ENCODE data around the gene IL17RA.
"Not testable (repeated sequence)": the region's sequence is repeated elsewhere in the genome, so short reads cannot be mapped to it uniquely, and the experiment has no call there.

IL17RA gene

DNA sequence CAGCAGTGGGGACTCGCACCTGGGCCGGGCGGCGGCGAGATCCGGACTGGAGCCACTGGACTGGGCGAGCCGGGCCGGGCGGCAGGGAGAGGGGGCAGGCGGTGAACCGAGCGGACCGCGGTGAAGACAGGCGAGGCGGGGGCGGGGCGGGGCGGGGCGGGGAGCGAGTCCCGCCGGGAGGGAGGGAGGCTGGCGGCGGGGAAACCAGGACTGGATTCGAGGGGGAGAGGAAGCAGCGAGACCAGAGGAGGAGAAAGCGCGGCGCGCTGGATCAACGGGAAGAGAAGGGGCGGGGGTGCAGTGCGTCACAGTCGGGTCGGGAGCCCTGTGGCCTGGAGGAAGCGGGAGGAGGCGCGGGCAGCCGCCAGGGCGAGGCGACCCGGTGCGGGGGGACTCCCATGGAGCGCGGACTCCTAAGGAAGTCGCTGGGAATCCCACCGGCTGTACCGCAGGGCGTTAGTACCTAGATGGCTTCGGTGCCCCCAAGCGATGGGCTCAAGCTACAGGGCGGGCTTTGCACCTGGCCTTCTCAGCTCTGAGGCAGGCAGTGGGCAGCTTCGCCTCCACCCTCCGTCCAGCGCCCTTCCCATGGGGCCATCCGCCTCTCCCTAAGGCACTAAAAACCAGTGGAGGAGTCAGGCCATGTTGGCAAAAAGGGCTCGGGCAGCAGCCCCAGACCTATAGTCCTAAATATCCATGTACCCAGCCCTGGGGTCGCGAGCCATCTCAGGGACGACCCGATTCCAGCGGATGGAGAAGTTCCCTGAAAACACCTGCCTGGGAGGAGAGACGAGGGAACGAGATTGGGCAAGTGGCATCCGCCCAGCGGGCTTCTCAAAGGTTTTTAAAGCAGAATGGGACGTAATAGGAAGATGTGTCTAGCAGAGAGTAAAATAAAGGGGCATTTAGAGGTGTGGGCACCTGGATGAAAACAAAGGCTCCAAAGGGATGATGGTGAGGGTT lies 36.7 kb downstream of the IL17RA start, which contains the start of gene TMEM121B:
TSS of gene TMEM121B (minus strand) at position 128 of the 963 bp plus-strand sequence. CDS start 233 bp downstream, outside the sequence.
- no peak for DNase-seq

DNA sequence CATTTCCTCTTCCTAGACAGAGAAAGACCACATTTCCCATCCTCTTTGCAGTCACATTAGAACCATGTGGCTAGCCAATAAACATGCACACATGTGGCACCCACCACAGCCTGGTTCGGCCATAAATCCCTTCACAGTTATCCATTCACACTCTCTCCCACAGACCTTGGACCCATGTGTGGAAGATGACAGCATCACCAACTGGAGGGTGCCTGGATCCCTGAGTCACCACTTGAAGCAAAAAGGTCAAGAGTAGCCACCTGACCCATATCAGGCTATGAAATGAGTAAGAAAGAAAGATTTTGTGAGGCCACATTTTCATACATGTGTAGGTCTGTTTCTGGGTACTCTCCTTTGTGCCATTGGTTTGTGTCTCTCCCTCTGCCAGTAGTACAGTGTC lies 45.4 kb downstream of the IL17RA start:
- DNase-seq: no peak

DNA sequence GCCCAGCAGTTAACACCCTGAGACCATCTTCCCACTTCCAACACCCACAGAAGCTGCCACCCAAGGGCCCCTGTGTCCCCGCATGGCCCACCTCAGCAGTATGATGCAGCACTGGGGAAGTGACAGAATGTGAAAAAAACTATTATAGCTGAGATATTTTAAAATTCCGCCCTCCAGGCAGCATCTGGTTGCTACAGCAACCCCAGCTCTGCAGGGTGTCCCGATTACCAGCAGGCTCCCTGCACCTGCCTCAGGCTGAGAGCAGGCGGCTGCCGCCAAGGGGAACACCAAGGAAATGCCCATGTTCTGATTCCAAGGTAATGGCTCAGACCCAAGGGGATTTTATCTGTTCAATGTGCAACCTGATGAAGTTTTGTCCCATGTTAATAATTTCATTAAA lies 46.9 kb downstream of the IL17RA start:
- no peak for DNase-seq

DNA sequence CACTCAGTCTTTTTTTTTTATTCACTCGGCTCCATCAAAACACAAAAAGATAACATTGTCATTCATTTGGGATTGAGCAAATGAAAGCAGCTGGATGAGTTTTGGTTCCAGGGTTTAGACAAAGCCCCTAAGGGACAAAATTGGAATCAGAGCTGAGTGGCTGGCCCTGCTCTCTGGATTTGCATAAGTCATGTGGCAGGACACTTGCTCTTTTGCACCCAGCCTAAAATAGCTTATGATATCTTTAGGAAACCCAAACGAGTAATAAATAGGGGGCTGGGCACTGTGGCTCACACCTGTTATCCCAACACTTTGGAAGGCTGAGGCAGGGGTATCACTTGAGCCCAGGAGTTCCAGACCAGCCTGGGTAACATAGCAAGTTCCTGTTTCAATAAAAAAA lies 47.3 kb downstream of the IL17RA start:
- no peak for DNase-seq

DNA sequence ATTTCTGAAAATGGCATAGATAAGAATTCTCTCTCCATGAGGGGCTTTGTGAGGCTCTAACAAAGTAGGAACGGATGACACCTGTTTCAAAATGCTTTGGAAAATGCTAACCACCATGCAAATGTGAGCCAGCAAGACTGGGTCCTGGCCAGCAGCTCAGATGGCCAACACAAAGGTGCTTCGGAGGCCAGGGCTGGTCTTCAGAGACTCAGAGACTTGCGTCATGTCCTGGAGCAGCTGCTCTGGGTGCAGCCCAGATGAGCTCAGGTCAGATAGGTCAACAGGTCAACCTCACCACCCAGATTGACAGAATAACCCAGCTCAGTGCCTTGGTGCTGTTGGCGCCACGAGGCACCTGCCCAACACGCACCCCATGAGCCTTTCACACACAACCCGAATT lies 48.3 kb downstream of the IL17RA start:
- DNase-seq: no peak

DNA sequence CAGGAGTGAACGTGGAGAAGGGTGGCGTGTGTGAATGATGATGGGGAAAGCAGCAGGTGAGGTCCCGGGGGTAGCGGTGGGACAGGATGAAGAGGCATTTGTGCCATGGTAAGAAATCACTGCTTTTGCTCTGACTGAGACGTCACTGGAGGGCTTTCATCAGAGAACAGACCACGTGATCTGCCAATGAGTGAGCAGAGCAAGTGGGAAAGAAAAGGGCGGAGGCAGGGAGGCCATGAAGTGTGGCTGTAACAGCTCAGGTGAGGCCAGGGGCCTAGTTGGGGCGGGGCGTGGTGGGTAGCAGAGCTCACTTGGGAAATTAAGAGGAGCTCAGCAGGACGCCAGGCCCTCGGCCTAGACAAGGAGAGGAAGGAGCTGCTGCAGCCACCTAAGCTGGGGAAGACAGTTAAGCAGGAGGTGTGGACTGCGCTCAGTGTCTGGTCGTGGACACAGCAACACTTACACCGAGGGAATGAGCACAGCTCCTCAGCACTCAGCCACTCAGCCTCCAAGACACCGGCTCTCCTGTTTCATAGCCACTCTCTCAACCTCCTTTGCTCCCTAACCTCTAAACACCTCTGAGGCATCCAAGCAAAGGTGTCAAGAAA lies 50.5 kb downstream of the IL17RA start:
- DNase-seq: no peak

DNA sequence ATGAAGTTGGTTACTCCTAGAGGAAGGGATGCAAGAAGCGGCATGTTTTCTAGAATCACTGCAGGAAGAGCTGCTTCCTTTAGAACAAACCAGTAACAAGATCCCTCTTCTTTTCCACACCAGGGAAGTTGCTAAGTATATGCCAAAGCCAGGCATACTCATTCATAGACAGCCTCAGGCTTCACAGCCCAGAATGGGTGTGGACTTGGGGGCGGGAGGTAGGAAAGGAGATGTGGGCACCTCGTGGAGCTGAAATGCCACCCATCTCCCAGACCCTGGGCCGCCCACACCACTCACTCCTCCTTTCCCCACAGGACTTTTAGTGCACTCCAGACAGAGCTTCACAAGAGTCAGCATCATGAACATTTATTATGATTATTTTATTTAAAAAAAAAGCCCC lies 52.4 kb downstream of the IL17RA start:
- no peak for DNase-seq

DNA sequence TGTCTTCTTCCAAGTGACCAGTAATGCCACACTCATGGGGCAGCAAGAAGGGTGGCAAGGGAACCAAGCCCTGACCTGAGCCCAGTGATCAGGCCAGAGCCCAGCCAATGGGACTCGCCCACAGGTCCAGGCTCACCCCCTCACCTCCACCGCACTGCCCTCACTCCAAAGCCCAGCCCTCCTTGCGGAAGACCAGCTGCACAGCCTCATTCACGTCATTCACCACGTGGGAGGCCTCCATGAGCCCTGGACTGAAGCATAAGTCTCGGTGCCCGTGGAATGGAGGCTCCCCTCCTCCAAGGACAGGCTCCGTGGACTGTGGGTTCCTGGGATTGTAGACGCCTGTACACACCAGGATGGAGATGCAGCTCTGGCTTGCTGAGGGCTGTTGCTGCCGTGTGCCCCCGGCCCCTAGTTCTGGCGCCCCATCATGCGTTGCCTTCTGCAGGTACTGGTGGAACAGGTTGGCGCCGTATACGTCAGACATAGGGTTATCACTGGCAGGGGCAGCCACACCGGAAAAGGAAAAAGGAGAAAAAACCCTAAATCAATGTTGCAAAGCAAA lies 53.1 kb downstream of the IL17RA start:
- DNase-seq: no peak

DNA sequence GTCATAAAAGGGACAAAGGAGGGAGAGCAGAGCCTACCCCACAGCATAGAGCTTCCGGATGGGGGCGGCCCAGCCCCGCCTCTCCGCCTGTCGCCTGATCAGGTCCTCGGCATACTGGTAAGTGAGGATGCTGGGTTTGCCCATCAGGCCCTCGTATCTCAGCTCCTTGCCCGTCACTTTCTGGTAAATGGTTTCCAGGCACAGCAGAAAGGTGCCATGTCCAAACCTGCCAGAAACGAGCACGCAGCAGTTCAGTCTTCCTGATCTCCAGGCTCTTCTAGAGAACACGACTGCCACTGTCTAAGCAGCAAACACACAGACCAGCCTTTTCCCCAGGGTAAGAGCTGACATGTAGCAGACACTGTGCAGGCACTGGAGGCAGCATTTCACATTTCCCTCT lies 53.7 kb downstream of the IL17RA start:
- no peak for DNase-seq

DNA sequence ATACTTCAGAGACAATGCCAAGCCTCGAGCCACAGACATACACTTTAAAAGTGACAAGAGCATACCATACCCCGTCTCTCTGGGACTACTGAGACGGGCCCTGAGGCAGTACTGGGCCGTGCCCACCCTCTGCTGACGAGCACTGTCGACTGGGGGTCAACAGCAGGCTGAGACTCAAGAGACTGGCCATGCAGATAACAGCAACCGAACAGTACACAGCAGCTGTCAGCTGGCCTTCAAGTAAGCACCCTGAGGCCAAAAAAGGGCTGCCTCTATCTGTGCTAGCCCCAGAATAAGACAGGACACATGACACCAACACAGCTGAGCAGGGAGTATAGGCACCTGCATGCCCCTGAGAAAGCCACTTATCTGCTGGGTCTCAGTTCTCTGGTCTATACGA lies 55.2 kb downstream of the IL17RA start:
- no peak for DNase-seq

DNA sequence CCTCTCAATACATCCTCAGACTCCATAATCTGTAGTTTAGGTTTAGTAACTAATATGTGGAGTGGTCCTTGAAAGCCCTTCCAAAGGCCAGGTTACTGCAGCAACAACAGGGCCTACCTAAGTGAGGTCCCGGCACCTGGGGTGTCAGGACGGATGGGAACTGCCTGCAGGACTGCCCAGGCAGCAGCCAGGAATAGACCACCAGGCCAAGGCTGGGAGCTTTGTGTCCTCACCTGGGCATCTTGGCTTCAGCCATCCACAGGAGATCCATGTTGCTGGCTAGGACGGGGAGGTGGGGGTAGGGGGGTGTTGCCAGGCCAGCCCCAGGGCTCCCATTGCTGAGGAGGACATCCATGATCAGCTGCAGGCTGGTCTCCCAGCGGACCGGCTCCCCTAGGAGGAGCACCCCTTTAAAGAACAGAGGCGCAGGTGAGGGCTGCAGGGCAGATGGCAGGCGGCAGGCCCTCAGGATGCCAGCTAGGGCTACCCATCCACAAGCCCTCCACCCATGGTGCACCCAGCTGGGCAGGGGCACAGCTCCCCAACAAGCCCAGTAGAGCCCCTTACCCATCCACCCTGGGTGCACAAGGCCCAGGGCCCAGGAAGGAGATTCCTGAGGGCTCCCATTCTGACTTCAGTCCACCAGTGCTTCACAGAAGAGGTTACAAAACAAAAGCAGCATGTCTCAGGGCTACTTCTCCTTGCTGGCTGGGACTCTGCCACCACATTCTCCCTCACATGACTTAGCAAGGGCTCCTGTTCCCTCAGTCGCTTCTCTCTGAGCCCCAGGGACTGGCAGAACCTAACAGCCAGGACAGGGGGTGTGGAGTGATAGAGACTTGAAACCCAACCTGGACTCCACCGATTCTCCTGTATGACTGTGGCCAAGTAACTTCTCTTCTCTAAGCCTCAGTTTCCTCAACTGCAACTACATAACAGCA lies 56.3 kb downstream of the IL17RA start:
- no peak for DNase-seq

DNA sequence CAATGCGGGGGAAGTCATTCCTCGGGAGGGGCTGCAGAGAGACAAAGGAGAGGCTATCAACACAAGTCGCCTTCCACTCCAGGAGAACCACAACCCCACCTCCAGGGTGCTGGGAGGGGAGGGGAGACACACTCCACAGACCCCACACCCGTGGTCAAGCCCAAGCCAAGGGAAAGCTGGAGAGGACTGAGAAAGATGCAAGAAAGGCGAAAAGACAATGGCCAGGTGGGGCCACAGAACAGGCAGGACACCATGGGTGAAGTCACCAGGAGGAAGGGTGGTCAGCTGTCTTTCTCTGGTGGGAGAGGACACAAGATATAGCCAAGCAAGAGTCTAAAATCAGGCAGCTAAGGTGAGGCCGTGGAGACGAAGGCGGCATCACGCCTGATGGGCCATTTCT lies 58.3 kb downstream of the IL17RA start:
- DNase-seq: no peak

DNA sequence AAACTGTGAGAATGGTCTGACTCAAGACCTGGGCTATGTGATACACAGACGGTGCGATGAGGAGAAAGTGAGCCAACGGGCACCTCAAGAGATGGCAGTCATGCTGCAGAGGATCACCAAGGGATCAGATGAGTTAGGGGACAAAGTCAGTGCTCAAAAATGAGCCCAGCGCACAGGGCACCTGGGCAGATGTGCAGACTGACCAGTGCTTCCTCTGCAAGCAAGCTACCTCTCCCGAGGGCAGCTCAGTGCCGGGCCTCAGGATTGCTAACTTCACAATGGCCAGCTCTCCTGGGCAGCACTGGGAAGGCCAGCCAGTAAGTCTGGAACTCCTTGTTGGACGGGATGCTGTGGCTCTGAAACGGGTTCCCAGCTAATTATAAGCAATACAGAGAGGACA lies 59.0 kb downstream of the IL17RA start:
- DNase-seq: no peak

DNA sequence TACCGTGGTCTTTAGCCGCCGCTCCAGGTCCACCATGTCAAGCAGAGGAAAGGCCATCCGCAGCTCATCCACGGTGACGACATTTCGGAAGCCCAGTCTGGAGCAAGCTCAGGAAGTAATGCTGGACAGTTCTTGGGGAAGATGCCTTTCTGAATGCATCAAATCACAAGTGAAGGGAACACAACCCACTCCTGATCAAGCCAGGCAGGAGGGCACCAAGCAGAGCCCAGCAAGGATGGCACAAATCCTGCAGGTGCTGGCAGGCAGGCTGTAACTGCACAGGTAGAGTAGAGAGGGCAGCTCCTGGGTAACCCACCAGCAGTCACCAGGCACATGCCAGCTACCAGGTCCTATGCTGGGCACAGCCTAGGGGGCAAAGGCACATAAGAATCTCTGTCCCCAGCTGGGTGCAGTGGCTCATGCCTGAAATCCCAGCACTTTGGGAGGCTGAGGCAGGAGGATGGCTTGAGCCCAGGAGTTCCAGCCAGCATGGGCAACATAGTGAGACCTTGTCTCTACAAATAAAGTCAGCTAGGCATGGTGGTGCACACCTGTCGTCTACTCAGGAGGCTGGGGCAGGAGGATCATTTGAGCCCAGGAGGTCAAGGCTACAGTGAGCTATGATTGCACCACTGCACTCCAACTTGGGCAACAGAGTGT lies 60.4 kb downstream of the IL17RA start:
- no peak for DNase-seq

DNA sequence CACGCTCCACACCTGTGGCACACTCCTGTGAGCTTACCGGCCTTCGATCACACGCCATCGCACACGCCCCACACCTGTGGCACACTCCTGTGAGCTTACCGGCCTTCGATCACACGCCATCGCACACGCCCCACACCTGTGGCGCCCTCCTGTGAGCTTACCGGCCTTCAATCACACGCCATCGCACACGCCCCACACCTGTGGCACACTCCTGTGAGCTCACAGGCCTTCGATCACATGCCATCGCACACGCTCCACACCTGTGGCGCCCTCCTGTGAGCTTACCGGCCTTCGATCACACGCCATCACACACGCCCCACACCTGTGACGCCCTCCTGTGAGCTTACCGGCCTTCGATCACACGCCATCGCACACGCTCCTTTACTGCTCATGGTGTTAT lies 62.7 kb downstream of the IL17RA start:
- not testable (repeated sequence) for DNase-seq

DNA sequence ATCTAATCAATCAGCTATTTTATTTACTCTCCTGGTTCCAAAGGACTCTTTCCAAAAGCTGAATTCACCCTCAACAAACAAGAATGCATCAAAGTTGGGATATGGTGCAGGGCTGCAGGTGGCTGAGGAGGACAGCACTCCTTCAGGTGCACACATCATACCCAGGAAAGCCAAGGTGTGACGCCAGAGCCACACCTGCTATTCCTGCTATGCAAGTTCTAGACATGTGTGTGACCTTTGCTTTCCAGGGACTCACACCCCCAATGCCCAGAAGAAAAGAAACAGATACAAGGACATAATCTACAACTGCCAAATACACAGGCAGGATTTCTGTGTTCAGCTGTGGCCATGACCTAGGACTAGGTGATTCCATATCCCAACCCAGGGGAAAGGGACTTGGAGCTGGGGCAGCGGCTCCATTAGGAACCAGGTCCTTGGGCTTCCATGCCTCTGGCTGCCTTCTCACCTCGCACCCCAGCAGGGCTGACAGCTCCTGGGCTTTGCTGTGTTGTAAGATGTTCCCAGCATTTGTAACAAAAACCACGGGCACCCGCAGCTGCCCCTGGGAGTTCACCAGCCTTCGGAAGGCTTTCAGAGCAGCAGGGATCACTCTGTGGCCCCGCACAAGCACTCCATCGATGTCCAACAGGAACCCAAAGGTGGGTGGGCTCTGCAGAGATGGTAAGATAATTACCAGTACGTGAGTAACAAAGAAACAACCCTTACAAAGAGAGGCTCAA lies 64.4 kb downstream of the IL17RA start:
- DNase-seq: no peak

DNA sequence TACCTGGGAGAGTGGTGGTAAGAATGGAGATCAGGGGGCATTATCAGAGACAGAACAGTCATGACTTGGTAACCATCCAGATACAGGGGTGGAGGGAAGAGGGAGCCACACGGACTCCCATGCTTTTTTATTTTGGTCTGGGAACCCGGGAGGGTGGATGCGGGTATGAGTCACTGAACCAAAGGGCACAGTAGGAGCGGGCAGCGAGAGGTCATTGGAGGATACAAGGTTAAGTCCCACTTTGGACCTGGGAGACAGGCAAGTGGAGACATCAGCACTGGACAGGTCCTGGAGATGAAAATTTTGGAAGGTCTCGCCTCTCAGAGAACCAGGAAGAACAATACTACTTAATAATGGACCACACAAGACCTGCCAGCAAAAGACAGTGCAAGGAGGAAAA lies 67.5 kb downstream of the IL17RA start:
- DNase-seq: no peak

DNA sequence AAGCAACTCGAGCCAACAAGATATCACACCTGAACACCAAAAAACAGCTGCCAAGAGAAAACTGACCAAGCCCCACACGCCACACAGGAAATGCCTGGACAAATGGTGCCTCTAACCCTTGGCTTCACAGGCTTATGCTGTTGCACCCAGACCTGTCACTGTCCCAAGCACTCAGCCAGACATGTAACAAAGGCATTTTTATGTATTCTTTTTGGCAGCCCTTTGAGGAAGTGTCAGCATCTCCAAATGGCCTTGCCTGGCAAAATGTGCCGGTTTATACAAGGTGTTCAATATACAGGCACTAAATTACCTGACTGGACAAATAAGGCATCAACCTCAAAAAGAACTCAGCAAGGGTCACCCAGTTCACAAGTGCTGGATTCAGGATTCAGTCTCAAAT lies 68.2 kb downstream of the IL17RA start:
- no peak for DNase-seq

DNA sequence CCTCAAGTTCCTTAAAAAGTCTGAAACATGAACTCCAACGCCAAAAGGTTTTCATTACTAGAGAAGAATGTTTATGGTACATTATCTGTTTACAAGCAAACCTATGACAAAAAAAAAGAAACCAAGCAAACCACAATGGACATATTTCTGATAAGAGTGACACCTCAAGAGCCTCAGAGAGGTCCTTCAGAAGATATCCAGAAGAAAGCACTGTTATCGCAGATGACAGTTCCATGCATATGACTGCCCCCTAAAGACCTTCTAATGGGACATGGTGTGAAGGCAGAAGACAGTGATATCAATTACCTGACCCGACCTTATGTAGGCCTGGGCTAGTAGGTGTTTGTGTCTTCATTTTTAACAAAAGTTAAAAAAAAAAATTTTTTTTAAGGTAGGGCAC lies 71.1 kb downstream of the IL17RA start:
- DNase-seq: no peak

DNA sequence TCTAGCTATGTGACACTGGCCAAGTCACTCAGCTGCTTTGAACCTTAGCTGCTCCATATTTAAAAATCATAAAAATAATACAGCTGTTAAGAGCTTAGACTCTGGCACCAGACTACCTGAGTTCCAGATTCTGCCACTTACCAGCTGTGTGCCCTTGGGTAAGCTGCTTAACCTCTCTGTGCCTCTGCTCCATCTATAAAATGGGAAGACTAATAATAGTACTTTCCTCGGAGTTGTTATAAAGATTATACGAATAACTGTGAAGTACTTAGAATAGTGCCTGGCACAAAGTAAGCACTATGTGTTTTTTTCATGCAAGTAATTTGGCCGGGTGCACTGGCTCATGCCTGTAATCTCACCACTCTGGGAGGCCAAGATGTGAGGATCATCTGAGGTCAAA lies 72.9 kb downstream of the IL17RA start:
- DNase-seq: no peak

DNA sequence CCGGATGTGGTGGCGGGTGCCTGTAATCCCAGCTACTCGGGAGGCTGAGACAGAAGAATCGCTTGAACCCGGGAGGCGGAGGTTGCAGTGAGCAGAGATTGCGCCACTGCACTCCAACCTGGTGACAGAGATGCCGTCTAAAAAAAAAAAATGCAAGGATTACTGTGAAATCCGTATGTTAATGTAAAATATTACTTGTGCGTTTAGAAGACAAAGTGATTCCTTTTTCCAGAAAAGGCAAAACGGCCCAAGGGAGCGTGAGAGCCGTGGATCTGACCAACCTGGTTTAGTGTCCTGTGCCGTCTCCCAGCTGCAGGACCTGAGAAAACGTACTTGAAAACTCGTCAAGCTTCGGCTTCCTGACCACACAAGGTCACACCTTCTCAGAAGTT lies 73.4 kb downstream of the IL17RA start:
- no peak for DNase-seq
